Gastrocnemius medialis (tissue), 4 donors: Measurements from ENCODE around the gene MALRD1. TPM values are rescaled to one million over a fixed set of nuclear protein-coding genes. Genes with fewer than 3 reads are reported as not detected.

Experiments
- ATAC-seq, 2 donors: fragments of 150-250 bp; one replicate each; pipeline ENCODE4 v1.9.1; 2016
- DNase-seq, 2 donors: peaks; one replicate each; pipeline ENCODE4 v3.0.0-alpha.2; 2019
- H3K27ac ChIP-seq, 4 donors: fragments of 200-600 bp; sonication (generic); 1 replicate in 1 of 4; 2 replicates in 3 of 4; pipeline ENCODE4 v1.5.1; 2016 to 2018; ENCODE audit warnings: mild to moderate bottlenecking in 2 of 4, moderate library complexity in 1 of 4
- H3K27me3 ChIP-seq, 3 donors: fragments of 200-600 bp; sonication (generic) in 2 of 3; 1 replicate in 1 of 3; 2 replicates in 2 of 3; pipeline versions ENCODE4 v1.5.1 to v1.6.0; 2016 to 2019; ENCODE audit warnings: mild to moderate bottlenecking in 1 of 3, moderate library complexity in 1 of 3
- H3K36me3 ChIP-seq, 2 donors: fragments of 200-600 bp; sonication (generic) in 1 of 2; one replicate each; pipeline ENCODE4 v1.5.1; 2017 to 2018
- H3K4me1 ChIP-seq, 2 donors: fragments of 200-600 bp; sonication (generic) in 1 of 2; one replicate each; pipeline ENCODE4 v1.5.1; 2016 to 2017; ENCODE audit warnings: mild to moderate bottlenecking in 2 of 2
- H3K4me3 ChIP-seq, 4 donors: fragments of 200-600 bp; sonication (generic) in 3 of 4; 1 replicate in 1 of 4; 2 replicates in 3 of 4; pipeline ENCODE4 v1.5.1; 2016 to 2019; ENCODE audit warnings: mild to moderate bottlenecking in 2 of 4
- H3K9me3 ChIP-seq, 3 donors: fragments of 200-600 bp; sonication (generic) in 2 of 3; 1 replicate in 1 of 3; 2 replicates in 2 of 3; pipeline ENCODE4 v1.5.1; 2016 to 2019
- CTCF ChIP-seq, 5 experiments: fragments of 450-650 bp in 3 of 5; fragments of 200-600 bp in 2 of 5; sonication (generic) in 2 of 5; IDR thresholded peaks in 4 of 5; conservative IDR thresholded peaks in 1 of 5; 1 replicate in 4 of 5; 2 replicates in 1 of 5; pipeline ENCODE4 v1.5.1; 2016 to 2019; ENCODE audit warnings: antibody characterized with exemption in 5 of 5, mild to moderate bottlenecking in 3 of 5, moderate library complexity in 3 of 5
- POLR2A ChIP-seq, 2 donors: fragments of 450-650 bp; IDR thresholded peaks; one replicate each; pipeline ENCODE4 v1.6.1; 2017; ENCODE audit warnings: antibody characterized with exemption in 2 of 2, mild to moderate bottlenecking in 2 of 2, moderate library complexity in 2 of 2
- in situ Hi-C, 4 donors: fragments of 200-750 bp; cut with MboI; loops; one replicate each; pipeline versions ENCODE4 v1.15.0 to v1.8.0; 2017; ENCODE audit warnings: low sequenced_read_pairs in 4 of 4
- intact Hi-C: fragments of 100-400 bp; cut with DNase I; formaldehyde crosslinking; loops from one replicate; pipeline ENCODE4 v1.15.1; 2023; ENCODE audit warnings: low total_unique reads
- total RNA-seq, 4 donors: library from RNA; depleted of rRNA; stranded (reverse); fragments of >200 nt; gene quantifications; one replicate each; pipeline versions ENCODE4 v1.1.0 to v1.2.3, GENCODE V29; 2016

Gene MALRD1
- total RNA-seq, 4 donors from 2014 or later = 0.75 TPM; not detected in 3

- in situ Hi-C loops = no loop called here
- H3K9me3 ChIP-seq = no peaks in the 10 kb centered on the region
Observed at GRCh38 chr10:19231034-19231433, 182.4 kb downstream of the MALRD1 start.

DNA sequence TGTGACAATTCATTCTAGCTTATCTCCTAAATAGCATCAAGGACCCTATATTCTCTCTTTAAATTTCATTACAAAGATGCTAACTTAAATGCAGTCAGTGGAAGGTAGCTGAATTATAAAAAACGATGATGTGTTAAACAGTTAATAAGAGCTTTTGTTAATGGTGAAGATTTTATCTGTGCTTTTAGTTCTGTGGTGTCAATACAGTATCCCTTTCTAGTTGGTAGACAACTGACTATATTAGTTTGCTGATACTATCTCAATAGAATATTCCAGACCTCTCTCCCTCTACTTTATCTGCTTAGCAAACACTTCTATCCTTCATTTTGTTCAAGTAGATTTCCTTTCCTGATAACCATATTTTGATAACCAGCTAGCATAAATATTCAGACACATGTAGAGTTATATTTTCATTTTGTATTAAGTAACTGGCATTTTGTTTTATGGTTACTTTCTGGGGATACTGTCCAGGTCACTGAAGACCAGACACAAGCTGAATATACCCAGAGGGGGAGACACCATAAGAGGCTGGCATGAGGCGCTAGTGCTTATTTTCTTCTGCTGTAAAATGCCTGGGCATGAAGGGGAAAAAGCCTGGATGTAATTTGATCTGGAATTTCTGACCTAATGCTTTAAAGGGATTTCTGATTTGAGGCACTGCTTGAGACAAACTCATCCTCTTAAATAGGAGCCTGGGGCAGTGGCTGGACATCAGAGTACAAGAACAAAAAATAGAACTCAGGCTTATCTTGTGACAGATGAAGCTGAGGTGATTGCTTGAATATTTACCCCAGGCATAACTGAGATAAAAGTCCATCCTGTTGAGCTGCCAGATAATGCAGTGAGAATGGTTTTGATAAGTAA, 197.5 kb downstream of the MALRD1 start:
- Histone ChIP-seq H3K4me1 (no peaks in the 10 kb centered on the region), H3K9me3 (no peaks in the 10 kb centered on the region), H3K4me3 (no peak overlapping the region), H3K27me3 (no peaks in the 10 kb centered on the region), H3K27ac (no peak overlapping the region), H3K36me3 (no peaks in the 10 kb centered on the region)
- no peak for ATAC-seq
- intact Hi-C loops = no loop called here
- in situ Hi-C loops = no loop called here
- TF ChIP-seq CTCF (IDR thresholded peaks at IDR 0.05 in 4 of 5, conservative IDR thresholded peaks at IDR 0.05 in 1 of 5) (no peak), POLR2A (IDR thresholded peaks at IDR 0.05) (no peak)
- DNase-seq = no peak

More at GRCh38 chr10:19231034-19231433, 182.4 kb downstream of the MALRD1 start:
- DNase-seq = no peak
- H3K4me3 ChIP-seq = no peak overlapping the region
- ATAC-seq = no peak
- intact Hi-C loops = no loop called here
- H3K4me1 ChIP-seq = no peaks in the 10 kb centered on the region
- no peak overlapping the region for H3K27ac ChIP-seq
- no peaks in the 10 kb centered on the region for H3K36me3 ChIP-seq
- TF ChIP-seq CTCF (IDR thresholded peaks at IDR 0.05 in 4 of 5, conservative IDR thresholded peaks at IDR 0.05 in 1 of 5) (no peak), POLR2A (IDR thresholded peaks at IDR 0.05) (no peak)
- no peaks in the 10 kb centered on the region for H3K27me3 ChIP-seq

- in situ Hi-C loops (no loop called here), intact Hi-C loops (no loop called here)
- Histone ChIP-seq H3K27me3 (no peaks in the 10 kb centered on the region), H3K36me3 (no peaks in the 10 kb centered on the region), H3K4me1 (no peaks in the 10 kb centered on the region), H3K27ac (no peak overlapping the region), H3K4me3 (no peak overlapping the region), H3K9me3 (no peaks in the 10 kb centered on the region)
- ATAC-seq (no peak), DNase-seq (no peak)
- TF ChIP-seq POLR2A (IDR thresholded peaks at IDR 0.05) (no peak), CTCF (IDR thresholded peaks at IDR 0.05 in 4 of 5, conservative IDR thresholded peaks at IDR 0.05 in 1 of 5) (no peak)
Observed at GRCh38 chr10:19247843-19248242, 199.2 kb downstream of the MALRD1 start.

- in situ Hi-C loops (no loop called here), intact Hi-C loops (no loop called here)
- Histone ChIP-seq H3K27me3 (no peaks in the 10 kb centered on the region), H3K4me1 (no peaks in the 10 kb centered on the region), H3K4me3 (no peak overlapping the region), H3K9me3 (no peaks in the 10 kb centered on the region), H3K27ac (no peak overlapping the region), H3K36me3 (no peaks in the 10 kb centered on the region)
- DNase-seq (no peak), ATAC-seq (no peak)
- TF ChIP-seq CTCF (IDR thresholded peaks at IDR 0.05 in 4 of 5, conservative IDR thresholded peaks at IDR 0.05 in 1 of 5) = no peak
- TF ChIP-seq POLR2A (IDR thresholded peaks at IDR 0.05) = no peak
Observed at GRCh38 chr10:19250546-19250945, 201.9 kb downstream of the MALRD1 start.
